PC-9 (cell line): Measurements from ENCODE around the gene CSNK1E. TPM values are rescaled to one million over a fixed set of nuclear protein-coding genes. Genes with fewer than 3 reads are reported as not detected.

Experiments used
- BruUV-seq: library from RNA; stranded (reverse); fragments of 400-500 nt; replicated peaks from 2 replicates; lab custom pipeline; 2021; lab: Mats Ljungman, UMichigan
- CTCF ChIA-PET: fragments of 300-600 bp; sonication (Branson Sonifier 250); formaldehyde crosslinking; loops from one replicate; lab custom pipeline; 2022; ENCODE audit warnings: antibody characterized with exemption; lab: Charles Lee
- POLR2A ChIA-PET: fragments of 300-600 bp; sonication (Branson Sonifier 250); formaldehyde crosslinking; loops from one replicate; lab custom pipeline; 2022; ENCODE audit warnings: antibody characterized with exemption; ENCODE audit not compliant: unreplicated experiment; lab: Charles Lee
- DNase-seq, 2 experiments: peaks; one replicate each; pipeline versions ENCODE4 v3.0.0 to v3.0.0-alpha.2; 2015 to 2022; ENCODE audit warnings: mixed read lengths in 1 of 2
- H2AFZ ChIP-seq: fragments of 200-600 bp; sonication (generic); 2 replicates; pipeline ENCODE4 v1.8.1; 2017; ENCODE audit warnings: antibody characterized with exemption
- H3F3A ChIP-seq: fragments of 200-600 bp; sonication (generic); 2 replicates; pipeline ENCODE4 v1.8.1; 2017; ENCODE audit warnings: antibody characterized with exemption, mild to moderate bottlenecking, low read depth; ENCODE audit not compliant: insufficient read depth
- H3K27ac ChIP-seq: fragments of 200-600 bp; sonication (generic); 2 replicates; pipeline ENCODE4 v1.6.1; 2016; ENCODE audit warnings: mixed run types
- H3K27me3 ChIP-seq: fragments of 200-600 bp; sonication (generic); 2 replicates; pipeline ENCODE4 v1.6.1; 2016; ENCODE audit warnings: low read depth, mixed run types; ENCODE audit not compliant: insufficient read depth
- H3K36me3 ChIP-seq: fragments of 200-600 bp; sonication (generic); 2 replicates; pipeline ENCODE4 v1.6.1; 2016; ENCODE audit warnings: low read depth, mixed run types
- H3K4me1 ChIP-seq: fragments of 200-600 bp; sonication (generic); replicated peaks from 2 replicates; pipeline ENCODE4 v1.6.1; 2016; ENCODE audit warnings: mixed run types; ENCODE audit not compliant: insufficient read depth
- H3K4me2 ChIP-seq: fragments of 200-600 bp; sonication (generic); 2 replicates; pipeline ENCODE4 v1.6.1; 2017; ENCODE audit warnings: mixed run types
- H3K4me3 ChIP-seq: fragments of 200-600 bp; sonication (generic); 2 replicates; pipeline ENCODE4 v1.6.1; 2016; ENCODE audit warnings: mixed run types
- H3K79me2 ChIP-seq: fragments of 200-600 bp; sonication (generic); 2 replicates; pipeline ENCODE4 v1.6.1; 2017; ENCODE audit warnings: low read depth, mixed run types
- H3K9me2 ChIP-seq: fragments of 200-600 bp; sonication (generic); 2 replicates; pipeline ENCODE4 v1.8.1; 2017; ENCODE audit warnings: mild to moderate bottlenecking; ENCODE audit not compliant: insufficient read depth
- H3K9me3 ChIP-seq: fragments of 200-600 bp; sonication (generic); 2 replicates; pipeline ENCODE4 v1.8.1; 2016; ENCODE audit warnings: low read depth; ENCODE audit not compliant: insufficient read depth
- H4K20me1 ChIP-seq: fragments of 200-600 bp; sonication (generic); 2 replicates; pipeline ENCODE4 v1.8.1; 2017; ENCODE audit not compliant: insufficient read depth
- EZH2 ChIP-seq: fragments of 200-600 bp; sonication (generic); IDR thresholded peaks from 2 replicates; pipeline ENCODE4 v1.8.0; 2017; ENCODE audit warnings: antibody characterized with exemption, low read depth
- intact Hi-C: fragments of 100-400 bp; cut with micrococcal nuclease; formaldehyde crosslinking; loops from one replicate; pipeline ENCODE4 v1.10.0; 2022; ENCODE audit not compliant: unreplicated experiment
- total RNA-seq: library from RNA; stranded (reverse); gene quantifications from 2 replicates; pipeline ENCODE4 v1.2.3, GENCODE V29; 2021
- TF ChIP-seq, protein P1 (sequence below): fragments of 200-600 bp; sonication (generic); conservative IDR thresholded peaks from 2 replicates; pipeline ENCODE4 v1.6.1; 2017; ENCODE audit warnings: mixed run types, antibody characterized with exemption, mild to moderate bottlenecking, moderate library complexity

CSNK1E gene
- total RNA-seq, 1 experiment from 2014 or later = 348 TPM

DNA sequence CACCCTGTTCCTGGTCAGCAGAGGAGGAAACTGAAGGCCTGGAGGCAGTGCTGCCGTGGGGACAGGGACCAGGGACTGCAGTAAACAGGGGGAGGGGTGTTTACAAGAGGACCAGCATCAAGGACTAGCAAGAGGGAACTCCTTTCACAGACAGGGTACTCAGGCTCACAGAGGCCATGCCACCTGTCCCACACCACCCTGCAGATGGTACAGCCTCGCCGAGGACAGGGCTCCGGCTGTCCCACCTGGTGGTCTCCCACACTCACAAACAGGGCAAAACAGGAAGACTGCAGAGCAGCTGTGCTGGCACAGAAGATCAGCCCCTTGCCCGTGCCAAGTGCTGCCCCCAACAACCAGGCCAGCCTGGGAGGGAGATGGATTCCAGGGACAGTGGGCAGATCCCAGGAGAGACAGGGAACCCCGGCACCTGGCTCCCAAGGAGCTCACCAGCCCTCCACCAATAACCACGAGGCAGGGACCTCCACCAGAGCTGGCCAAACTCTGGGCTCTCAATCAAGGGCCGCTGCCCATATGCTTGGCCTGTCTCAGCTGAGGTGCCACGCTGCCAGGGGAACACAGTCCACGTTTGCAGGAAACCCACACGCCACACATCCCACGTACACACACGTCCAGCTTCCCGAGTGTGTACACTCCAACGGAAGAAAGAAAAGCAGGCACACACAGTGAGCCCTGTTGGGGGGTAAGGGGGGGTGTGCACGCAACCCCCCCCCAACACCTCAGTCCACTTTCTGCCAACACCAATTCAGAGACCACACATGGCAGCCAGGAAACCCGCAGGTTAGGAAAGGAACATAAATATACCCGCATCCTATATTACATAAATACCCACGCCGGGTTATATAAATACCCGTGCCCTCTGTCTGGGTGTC is 2.1 kb downstream of the CSNK1E start:
- Histone ChIP-seq H3K27ac (peak overlapping the region; percentile 90), H4K20me1 (peaks cover 61% of the 10 kb centered on the region), H3K4me3 (peak overlapping the region; percentile 85), H2AFZ (no peak overlapping the region), H3F3A (peaks cover 53% of the 10 kb centered on the region), H3K4me2 (peak overlapping the region; percentile 90), H3K79me2 (peaks cover 68% of the 10 kb centered on the region), H3K36me3 (0 out of 2 replicates have a peak, but pooled peaks cover 21% of the 10 kb centered on the region), H3K27me3 (no peaks in the 10 kb centered on the region), H3K9me2 (no peaks in the 10 kb centered on the region), H3K9me3 (no peaks in the 10 kb centered on the region), H3K4me1 (peaks cover 50% of the 10 kb centered on the region)
- DNase-seq = peak in 1 of 2 experiments; percentile 29
- intact Hi-C loops = loop anchor here (10.0 kb wide), 1 partner anchor 390 kb away; the partner anchor contains the start of genes GTPBP1 and JOSD1
- ChIA-PET CTCF (interaction anchor here (0.6 kb wide), 1 partner anchor 1082 kb away, joined by 12 read pairs; no protein-coding TSS in a partner anchor), POLR2A (interaction anchor here (0.6 to 1.0 kb wide), 3 partner anchors 85 to 383 kb away, joined by 4 to 9 read pairs (median 4); no protein-coding TSS in a partner anchor)
- BruUV-seq = no TSS peak
- TF ChIP-seq, protein P1, sequence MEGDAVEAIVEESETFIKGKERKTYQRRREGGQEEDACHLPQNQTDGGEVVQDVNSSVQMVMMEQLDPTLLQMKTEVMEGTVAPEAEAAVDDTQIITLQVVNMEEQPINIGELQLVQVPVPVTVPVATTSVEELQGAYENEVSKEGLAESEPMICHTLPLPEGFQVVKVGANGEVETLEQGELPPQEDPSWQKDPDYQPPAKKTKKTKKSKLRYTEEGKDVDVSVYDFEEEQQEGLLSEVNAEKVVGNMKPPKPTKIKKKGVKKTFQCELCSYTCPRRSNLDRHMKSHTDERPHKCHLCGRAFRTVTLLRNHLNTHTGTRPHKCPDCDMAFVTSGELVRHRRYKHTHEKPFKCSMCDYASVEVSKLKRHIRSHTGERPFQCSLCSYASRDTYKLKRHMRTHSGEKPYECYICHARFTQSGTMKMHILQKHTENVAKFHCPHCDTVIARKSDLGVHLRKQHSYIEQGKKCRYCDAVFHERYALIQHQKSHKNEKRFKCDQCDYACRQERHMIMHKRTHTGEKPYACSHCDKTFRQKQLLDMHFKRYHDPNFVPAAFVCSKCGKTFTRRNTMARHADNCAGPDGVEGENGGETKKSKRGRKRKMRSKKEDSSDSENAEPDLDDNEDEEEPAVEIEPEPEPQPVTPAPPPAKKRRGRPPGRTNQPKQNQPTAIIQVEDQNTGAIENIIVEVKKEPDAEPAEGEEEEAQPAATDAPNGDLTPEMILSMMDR = no peak
- TF ChIP-seq EZH2 = no peak

DNA sequence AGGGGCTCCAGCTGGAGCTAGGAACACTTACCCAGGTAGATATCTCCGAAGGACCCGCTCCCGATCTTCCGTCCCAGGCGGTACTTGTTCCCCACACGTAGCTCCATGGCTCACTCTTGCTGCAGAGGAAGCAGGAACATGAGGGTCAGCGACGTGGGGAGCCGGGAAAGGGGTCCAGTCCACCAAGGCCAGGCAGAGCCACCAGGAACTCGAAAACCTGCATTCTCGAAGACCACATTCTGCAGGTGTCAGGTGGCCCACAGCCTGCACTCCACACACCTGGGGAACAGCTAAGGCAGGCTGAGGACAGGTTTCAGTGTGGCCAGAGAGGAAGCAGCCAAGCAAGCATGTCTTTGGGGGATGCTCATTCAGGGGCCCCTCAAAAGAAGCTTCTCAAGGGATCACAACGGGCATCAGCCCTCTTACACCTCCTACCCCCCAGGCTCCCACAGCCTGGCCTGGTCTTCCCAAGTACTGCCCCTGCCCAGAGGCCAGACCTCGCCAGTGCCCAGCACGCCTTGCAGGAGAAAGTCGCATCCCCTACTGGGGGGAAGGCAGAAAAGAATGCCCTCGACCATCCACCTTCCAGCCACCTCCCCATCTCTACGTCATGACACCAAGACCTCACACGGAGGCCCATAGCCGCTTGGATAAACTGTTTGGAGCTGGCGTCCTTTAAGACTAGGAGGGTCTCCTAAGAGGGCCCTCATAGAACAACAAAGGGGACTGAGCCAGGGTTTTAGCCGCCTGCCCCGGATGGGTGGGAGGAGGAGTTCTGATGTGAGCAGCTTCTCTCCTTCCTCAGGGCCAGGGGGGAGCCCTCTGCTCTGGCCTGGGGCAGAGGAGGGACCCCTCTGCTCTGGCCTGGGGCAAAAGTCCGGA is 2.9 kb downstream of the CSNK1E start:
- peaks cover 48% of the 10 kb centered on the region for H3K4me1 ChIP-seq
- POLR2A ChIA-PET = interaction anchor here (0.6 kb wide), 1 partner anchor 384 kb away, joined by 9 read pairs; no protein-coding TSS in a partner anchor

More for the DNA sequence above, 2.9 kb downstream of the CSNK1E start:
- peak overlapping the region; percentile 90 for H3K4me2 ChIP-seq
- no TSS peak for BruUV-seq
- CTCF ChIA-PET = interaction anchor here (0.5 to 0.6 kb wide), 2 partner anchors 256 to 1083 kb away, joined by 5 to 12 read pairs; partner anchors contain the start of gene DMC1
- 0 out of 2 replicates have a peak, but pooled peaks cover 27% of the 10 kb centered on the region for H3K36me3 ChIP-seq
- no peaks in the 10 kb centered on the region for H3K27me3 ChIP-seq
- H3K9me2 ChIP-seq = no peaks in the 10 kb centered on the region
- H3K4me3 ChIP-seq = peak overlapping the region; percentile 85; the same call in 1 of the 2 replicates
- peak overlapping the region; percentile 90; the same call in 1 of the 2 replicates for H3K27ac ChIP-seq
- intact Hi-C loops = loop anchor here (10.0 kb wide), 1 partner anchor 391 kb away; the partner anchor contains the start of genes GTPBP1 and JOSD1
- peaks cover 58% of the 10 kb centered on the region for H3F3A ChIP-seq
- no peaks in the 10 kb centered on the region for H3K9me3 ChIP-seq
- peak in 1 of 2 experiments; percentile 53 for DNase-seq
- H2AFZ ChIP-seq = no peak overlapping the region
- peaks cover 77% of the 10 kb centered on the region for H3K79me2 ChIP-seq
- TF ChIP-seq, protein P1 = no peak
- no peak for TF ChIP-seq EZH2
- peaks cover 69% of the 10 kb centered on the region for H4K20me1 ChIP-seq
